IgD-negative memory B cell (primary cell): Measurements from ENCODE around the gene CHMP6. TPM values are rescaled to one million over a fixed set of nuclear protein-coding genes. Genes with fewer than 3 reads are reported as not detected.

ENCODE experiments used
- H3K27ac Mint-ChIP-seq, 3 donors: one replicate each; pipeline ENCODE4 v1.8.0; 2020 to 2022; ENCODE audit warnings: mild to moderate bottlenecking in 3 of 3, mixed read lengths in 3 of 3, moderate library complexity in 1 of 3
- H3K27me3 Mint-ChIP-seq: one replicate; pipeline ENCODE4 v1.8.0; 2021; ENCODE audit warnings: mixed read lengths
- H3K36me3 Mint-ChIP-seq: one replicate; pipeline ENCODE4 v1.8.0; 2020; ENCODE audit warnings: mild to moderate bottlenecking, mixed read lengths
- H3K4me1 Mint-ChIP-seq, 3 donors: one replicate each; pipeline ENCODE4 v1.8.0; 2020 to 2022; ENCODE audit warnings: mixed read lengths in 3 of 3, mild to moderate bottlenecking in 1 of 3
- H3K4me3 Mint-ChIP-seq, 4 donors: one replicate each; pipeline ENCODE4 v1.8.0; 2020 to 2022; ENCODE audit warnings: mild to moderate bottlenecking in 4 of 4, mixed read lengths in 4 of 4, moderate library complexity in 3 of 4
- H3K9me3 Mint-ChIP-seq, 3 donors: one replicate each; pipeline ENCODE4 v1.8.0; 2020 to 2021; ENCODE audit warnings: mixed read lengths in 3 of 3, mild to moderate bottlenecking in 1 of 3
- polyA plus RNA-seq: library from polyadenylated mRNA; unstranded; fragments of 300-500 nt; fragmentation: Illumina TruSeq; gene quantifications from one replicate; pipeline ENCODE4 v1.2.3, GENCODE V29; 2021

The CHMP6 gene
- polyA plus RNA-seq, 1 donor from 2014 or later = 30.2 TPM

DNA sequence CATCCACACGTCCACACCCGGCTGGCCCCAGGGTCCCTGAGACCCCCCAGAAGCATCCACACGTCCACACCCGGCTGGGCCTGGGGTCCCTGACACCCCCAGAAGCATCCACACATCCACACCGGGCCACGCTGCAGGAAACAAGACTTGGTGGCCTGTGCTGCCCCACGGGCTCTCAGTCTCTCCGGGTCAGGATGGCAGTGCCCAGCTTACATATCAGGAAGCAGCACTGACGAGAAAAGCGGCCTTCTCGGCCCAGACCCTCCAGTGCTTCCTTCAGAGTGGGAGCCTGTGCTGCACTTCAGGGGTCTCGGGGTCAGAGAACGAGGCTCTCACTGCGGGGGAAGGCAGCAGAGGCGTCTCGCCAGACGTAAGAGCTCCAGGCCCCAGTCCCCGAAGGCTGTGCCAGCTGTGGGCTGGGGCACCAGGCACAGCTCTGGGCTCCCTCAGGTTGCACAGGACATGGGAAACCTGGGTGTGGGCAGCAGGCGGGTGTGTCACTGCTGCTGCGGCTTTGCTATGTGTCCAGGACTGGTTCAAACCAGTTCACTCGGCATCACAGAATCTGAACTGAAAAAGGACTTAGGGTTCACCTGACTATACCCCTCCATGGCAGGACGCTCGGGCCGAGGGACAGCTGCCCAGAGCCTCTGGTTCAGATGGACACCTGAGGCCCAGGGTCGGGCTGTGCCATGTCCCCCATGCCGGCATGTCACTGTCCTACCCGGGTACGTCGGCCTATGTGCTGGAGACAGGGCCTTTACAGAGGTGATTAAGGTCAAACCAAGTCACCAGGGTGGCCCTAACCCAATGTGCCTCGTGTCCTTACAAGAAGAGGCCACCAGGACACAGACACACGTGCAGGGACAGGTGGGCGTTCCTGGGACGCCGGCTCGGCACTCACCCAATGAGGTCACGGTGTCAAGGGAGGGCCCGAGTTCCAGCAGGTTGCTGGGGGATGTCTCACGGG, 40.2 kb upstream of the CHMP6 start:
- Mint-ChIP-seq H3K4me3 (no peak overlapping the region), H3K27ac (no peak overlapping the region), H3K27me3 (no peaks in the 10 kb centered on the region), H3K4me1 (peaks cover 0 to 5% (median 1%) of the 10 kb centered on the region in 3 donors), H3K9me3 (no peaks in the 10 kb centered on the region), H3K36me3 (peaks cover 6% of the 10 kb centered on the region)

DNA sequence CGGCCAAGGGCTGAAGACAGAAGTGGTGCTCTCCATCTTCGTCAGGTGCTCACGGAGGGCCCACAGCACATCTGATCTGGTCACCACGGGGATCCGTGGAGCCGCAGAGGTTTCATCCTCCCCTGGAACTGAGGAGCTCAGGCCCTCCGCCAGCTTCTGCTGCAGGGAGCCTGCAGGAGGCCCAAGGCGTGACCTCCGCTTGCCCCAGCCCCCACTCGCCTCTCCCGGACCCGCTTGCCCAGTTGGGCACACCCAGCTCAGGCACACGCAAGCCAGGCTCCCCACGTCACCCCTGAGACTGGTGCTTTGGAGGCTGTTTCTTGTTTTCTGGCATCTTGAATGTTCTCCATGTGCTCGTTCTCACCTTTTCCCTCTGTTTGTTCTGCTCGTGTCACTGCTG, 39.4 kb upstream of the CHMP6 start:
- H3K4me3 Mint-ChIP-seq = no peak overlapping the region
- no peaks in the 10 kb centered on the region for H3K27me3 Mint-ChIP-seq
- H3K36me3 Mint-ChIP-seq = peaks cover 6% of the 10 kb centered on the region
- H3K4me1 Mint-ChIP-seq = peaks cover 0 to 5% (median 1%) of the 10 kb centered on the region in 3 donors
- H3K9me3 Mint-ChIP-seq = no peaks in the 10 kb centered on the region
- no peak overlapping the region for H3K27ac Mint-ChIP-seq

DNA sequence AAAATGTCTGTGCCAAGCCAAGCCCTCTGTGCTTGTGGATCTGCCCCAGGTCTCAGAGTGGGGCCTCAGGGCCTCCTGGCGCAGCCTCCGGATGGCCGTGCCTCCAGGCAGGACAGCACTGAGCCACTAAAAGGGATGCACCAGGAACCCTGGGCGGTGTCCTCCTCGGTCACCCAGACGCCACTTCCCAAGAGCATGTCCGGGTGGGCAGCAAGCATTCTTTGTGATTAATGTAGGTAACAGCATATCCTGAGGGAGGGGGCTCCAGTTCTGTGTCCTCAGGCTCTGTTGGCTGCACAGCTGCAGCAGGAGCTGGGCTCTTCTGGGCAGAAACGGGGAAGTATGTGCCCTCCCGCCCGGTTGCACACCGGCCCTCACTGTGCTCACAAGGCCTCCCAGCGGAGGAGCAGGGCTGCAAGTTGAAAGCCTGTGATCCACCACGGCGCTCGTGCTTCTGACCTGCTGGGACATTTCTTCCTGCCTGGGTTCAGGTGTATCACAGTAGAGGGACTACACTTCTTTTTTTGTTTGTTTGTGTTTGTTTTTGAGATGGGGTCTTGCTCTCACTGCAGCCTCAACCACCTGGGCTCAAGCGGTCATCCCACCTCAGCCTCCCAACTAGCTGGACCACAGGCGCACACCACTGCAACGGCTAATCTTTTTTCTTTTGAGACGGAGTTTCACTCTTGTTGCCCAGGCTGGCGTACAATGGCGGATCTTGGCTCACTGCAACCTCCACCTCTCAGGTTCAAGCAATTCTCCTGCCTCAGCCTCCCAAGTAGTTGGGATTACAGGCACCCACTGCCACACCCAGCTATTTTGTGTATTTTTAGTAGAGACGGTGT, 37.9 kb upstream of the CHMP6 start:
- Mint-ChIP-seq H3K27ac (no peak overlapping the region), H3K9me3 (no peaks in the 10 kb centered on the region), H3K4me3 (no peak overlapping the region), H3K36me3 (peaks cover 6% of the 10 kb centered on the region), H3K4me1 (peaks cover 0 to 5% (median 1%) of the 10 kb centered on the region in 3 donors), H3K27me3 (no peaks in the 10 kb centered on the region)

DNA sequence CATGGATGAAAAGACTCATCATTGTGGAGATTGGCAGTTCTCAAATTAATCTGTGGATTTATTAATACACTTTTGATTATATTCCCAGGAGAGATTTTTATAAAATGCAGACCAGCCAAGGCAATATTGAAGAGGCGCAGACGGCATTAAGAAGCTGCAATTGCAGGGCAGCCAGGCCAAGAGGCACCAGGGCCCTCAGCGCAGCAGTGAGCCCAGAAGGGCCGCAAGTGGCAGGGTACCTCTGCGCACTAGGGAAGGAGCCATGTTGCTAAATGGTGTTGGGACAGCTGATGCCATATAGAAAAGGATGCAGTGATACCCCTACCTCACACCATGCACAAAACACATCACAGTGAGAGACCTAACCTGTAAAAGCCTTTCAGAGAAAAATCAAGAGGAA, 36.6 kb upstream of the CHMP6 start:
- Mint-ChIP-seq H3K27ac (peak overlapping the region in 2 of 3 donors; percentile 12), H3K36me3 (peaks cover 6% of the 10 kb centered on the region), H3K4me1 (peaks cover 0 to 5% (median 1%) of the 10 kb centered on the region in 3 donors), H3K27me3 (no peaks in the 10 kb centered on the region), H3K4me3 (no peak overlapping the region), H3K9me3 (no peaks in the 10 kb centered on the region)

DNA sequence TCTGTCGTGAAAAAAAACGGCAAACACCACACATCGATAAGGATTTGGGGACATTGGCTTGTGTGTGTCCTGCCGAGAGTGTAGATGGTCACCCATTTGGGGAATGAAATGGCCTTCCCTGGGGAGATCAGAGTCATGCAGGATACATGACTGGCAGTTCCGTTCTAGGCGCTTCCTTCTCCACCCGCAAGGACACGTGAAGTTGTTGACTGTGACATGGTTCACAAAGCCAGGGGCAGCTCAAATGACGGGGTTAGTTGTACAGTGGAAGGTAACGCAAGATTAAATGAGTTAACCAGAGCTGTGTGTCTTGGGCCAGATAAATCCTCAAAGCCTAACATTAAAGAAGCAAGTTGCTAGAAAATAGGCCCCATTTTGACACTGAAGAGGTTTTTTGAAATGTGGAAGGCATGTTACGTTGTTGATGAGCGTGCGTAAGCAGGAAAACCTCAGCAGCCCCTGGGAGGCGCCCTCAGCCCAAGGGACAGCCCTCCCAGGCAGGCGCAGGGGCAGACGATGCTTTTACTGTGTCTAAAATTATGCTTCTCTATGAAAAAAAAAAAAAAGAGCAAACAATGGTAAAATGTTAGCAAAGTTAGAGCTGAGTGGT, 35.9 kb upstream of the CHMP6 start:
- no peaks in the 10 kb centered on the region for H3K9me3 Mint-ChIP-seq
- peaks cover 0 to 5% (median 1%) of the 10 kb centered on the region in 3 donors for H3K4me1 Mint-ChIP-seq
- peaks cover 4% of the 10 kb centered on the region for H3K36me3 Mint-ChIP-seq
- no peaks in the 10 kb centered on the region for H3K27me3 Mint-ChIP-seq
- H3K4me3 Mint-ChIP-seq = peak overlapping the region in 1 of 4 donors; percentile 6
- H3K27ac Mint-ChIP-seq = peak overlapping the region in 1 of 3 donors; percentile 12

DNA sequence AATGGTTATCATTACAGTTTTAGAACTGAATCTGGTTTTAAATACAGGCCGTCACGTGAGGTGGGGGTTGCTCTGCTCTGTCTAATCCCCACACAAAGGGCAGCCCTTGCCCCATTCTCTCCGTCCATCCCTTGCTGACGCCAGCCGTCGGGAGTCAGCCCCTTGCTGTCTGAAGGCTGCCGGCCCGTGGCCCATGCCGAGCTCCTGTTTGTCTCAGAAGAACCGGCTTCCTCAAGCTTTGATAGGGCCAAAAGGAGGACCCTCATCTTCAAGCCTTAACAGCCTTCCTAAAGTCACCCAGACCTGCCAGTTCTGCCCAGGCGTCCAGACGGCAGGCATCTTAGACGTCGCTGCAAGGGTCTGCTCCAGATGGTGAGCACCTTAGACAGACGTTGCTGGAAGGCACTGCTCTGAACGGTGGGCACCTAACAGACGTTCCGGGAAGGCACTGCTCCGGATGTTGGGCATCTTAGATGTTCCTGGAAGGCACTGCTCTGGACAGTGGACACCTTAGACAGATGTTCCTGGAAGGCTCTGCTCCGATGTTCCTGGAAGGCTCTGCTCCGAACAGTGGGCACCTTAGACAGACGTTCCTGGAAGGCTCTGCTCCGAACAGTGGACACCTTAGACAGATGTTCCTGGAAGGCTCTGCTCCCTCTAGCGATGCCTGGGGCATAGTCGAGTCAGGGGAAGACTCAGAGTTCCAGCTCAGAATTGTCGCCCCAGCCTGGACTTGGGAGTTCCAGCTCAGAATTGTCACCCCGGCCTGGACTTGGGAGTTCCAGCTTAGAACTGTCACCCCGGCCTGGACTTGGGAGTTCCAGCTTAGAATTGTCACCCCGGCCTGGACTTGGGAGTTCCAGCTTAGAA, 35.1 kb upstream of the CHMP6 start:
- H3K27me3 Mint-ChIP-seq = no peaks in the 10 kb centered on the region
- no peak overlapping the region for H3K4me3 Mint-ChIP-seq
- H3K27ac Mint-ChIP-seq = no peak overlapping the region
- peaks cover 0 to 5% (median 1%) of the 10 kb centered on the region in 3 donors for H3K4me1 Mint-ChIP-seq
- H3K36me3 Mint-ChIP-seq = peaks cover 4% of the 10 kb centered on the region
- no peaks in the 10 kb centered on the region for H3K9me3 Mint-ChIP-seq

DNA sequence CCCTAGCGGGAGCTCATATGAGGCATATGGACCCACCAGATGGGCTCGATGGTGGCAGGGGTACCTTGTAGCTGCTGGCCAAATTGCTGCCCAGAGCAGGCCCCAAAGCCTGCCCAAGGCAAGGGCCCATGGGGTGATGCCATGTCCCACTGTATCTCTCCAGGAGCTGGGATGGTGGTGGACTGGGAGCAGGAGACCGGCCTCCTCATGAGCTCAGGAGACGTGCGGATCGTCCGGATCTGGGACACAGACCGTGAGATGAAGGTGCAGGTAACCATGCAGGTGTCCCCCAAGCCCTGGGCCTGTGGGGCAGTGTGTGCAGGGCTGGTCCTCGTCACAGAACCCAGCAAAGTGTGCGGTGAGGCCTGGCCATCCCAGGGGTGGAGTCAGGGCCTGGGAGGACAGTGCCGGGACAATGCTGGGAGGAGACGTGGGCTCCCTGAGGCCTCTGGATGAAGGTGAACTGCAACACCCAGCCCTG, 34.1 kb upstream of the CHMP6 start:
- peaks cover 7% of the 10 kb centered on the region for H3K36me3 Mint-ChIP-seq
- H3K27me3 Mint-ChIP-seq = no peaks in the 10 kb centered on the region
- H3K27ac Mint-ChIP-seq = no peak overlapping the region
- H3K9me3 Mint-ChIP-seq = no peaks in the 10 kb centered on the region
- H3K4me3 Mint-ChIP-seq = no peak overlapping the region
- peaks cover 0 to 3% (median 1%) of the 10 kb centered on the region in 3 donors for H3K4me1 Mint-ChIP-seq

DNA sequence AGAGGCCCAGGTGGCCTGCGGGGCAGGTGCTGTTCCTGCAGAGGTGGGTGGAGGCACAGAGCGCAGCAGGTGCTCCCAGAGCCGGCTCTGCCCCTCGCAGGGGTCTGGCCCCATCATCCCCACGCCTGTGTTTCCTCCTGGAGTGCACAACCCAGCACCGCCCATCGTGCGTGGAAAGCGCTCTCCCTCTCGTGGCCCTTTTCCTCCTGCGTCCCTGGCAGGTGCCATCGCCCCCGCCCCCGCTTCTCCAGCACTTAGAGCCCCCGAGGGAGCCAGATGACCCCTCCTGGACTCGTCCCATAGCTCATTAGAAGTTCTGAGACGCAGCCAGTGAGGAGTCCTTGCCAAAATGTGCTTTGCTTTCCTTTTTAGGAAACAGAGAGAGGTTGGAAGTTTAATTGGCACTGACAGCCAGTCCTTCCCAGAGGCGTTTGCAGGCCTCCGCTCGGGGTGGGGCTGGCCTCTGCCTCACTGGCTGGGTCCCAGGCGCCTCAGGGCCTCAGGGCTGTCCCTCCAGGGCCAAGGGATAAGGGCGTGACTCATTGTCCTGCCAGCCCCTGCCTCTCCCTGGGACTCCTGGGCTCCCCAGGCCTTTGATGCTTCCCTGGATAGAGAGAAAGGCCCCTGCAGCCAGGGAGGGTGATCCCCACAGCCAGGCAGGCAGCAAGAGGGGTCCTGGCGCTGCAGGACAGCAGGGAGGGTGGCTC, 32.2 kb upstream of the CHMP6 start:
- Mint-ChIP-seq H3K4me1 (peaks cover 0 to 4% (median 1%) of the 10 kb centered on the region in 3 donors), H3K27me3 (no peaks in the 10 kb centered on the region), H3K27ac (no peak overlapping the region), H3K4me3 (no peak overlapping the region), H3K9me3 (no peaks in the 10 kb centered on the region), H3K36me3 (peaks cover 4% of the 10 kb centered on the region)

DNA sequence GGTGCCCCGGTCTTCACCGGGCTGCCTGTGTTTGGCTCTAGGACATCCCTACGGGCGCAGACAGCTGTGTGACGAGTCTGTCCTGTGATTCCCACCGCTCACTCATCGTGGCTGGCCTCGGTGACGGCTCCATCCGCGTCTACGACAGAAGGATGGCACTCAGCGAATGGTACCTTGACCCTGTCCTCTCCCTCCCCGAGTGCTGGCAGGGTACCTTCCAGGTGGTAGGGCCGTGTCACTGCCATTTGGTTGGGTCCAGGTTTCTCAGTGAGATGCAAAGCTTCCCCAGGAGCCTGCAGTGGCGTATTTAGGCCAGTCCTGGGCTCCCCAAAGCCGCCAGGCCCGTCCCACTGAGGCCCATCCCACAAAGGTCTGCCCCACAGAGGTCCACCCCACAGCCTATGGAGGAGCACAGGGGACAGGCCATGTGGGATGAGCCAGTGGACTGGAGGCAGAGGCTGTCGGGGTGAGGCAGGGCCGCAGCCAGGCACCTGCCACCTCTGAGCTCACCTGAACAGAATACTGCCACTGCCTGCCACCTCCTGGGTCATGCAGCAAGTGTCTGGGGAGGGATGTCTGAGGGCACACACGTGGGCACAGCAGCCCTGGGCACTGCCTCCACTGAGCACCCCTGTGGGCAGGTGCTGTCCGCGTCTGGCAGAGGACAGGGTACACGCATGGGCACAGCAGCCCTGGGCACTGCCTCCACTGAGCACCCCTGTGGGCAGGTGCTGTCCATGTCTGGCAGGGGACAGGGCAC, 31.4 kb upstream of the CHMP6 start:
- H3K9me3 Mint-ChIP-seq = no peaks in the 10 kb centered on the region

DNA sequence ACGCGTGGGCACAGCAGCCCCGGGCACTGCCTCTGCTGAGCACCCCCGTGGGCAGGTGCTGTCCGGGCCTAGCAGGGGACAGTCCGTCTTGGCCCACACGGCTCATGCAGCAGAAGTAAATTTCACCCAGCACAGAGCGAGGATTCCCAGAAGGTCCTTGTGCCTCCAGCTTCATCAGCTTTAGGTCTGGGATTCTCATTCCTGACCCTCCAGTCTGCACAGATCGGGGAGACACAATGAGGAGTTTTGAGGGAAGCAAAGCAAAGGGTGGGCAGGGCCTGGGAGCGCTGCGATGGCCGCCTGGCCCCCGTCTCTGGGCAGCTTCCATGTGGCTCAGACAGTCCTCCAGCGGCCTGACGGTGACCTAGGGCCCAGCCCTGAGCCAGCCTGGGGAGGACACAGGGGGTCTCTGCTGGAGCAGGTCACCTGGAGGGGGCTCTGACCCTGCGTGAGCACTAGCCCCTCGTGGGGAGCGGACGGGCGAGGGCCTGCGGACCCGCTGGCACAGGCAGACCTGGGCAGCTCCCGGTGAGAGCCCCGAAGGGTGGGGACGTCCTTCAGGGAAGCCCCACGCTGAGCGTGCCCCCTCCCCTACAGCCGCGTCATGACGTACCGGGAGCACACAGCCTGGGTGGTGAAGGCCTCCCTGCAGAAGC, 30.7 kb upstream of the CHMP6 start:
- Mint-ChIP-seq H3K4me3 (no peak overlapping the region), H3K27ac (no peak overlapping the region), H3K9me3 (no peaks in the 10 kb centered on the region), H3K4me1 (peaks cover 0 to 2% (median 0%) of the 10 kb centered on the region in 3 donors), H3K36me3 (peaks cover 7% of the 10 kb centered on the region), H3K27me3 (no peaks in the 10 kb centered on the region)

More for the DNA sequence above, 31.4 kb upstream of the CHMP6 start:
- no peak overlapping the region for H3K4me3 Mint-ChIP-seq
- H3K27ac Mint-ChIP-seq = no peak overlapping the region
- no peaks in the 10 kb centered on the region for H3K27me3 Mint-ChIP-seq
- H3K4me1 Mint-ChIP-seq = peaks cover 0 to 4% (median 1%) of the 10 kb centered on the region in 3 donors
- peaks cover 4% of the 10 kb centered on the region for H3K36me3 Mint-ChIP-seq

DNA sequence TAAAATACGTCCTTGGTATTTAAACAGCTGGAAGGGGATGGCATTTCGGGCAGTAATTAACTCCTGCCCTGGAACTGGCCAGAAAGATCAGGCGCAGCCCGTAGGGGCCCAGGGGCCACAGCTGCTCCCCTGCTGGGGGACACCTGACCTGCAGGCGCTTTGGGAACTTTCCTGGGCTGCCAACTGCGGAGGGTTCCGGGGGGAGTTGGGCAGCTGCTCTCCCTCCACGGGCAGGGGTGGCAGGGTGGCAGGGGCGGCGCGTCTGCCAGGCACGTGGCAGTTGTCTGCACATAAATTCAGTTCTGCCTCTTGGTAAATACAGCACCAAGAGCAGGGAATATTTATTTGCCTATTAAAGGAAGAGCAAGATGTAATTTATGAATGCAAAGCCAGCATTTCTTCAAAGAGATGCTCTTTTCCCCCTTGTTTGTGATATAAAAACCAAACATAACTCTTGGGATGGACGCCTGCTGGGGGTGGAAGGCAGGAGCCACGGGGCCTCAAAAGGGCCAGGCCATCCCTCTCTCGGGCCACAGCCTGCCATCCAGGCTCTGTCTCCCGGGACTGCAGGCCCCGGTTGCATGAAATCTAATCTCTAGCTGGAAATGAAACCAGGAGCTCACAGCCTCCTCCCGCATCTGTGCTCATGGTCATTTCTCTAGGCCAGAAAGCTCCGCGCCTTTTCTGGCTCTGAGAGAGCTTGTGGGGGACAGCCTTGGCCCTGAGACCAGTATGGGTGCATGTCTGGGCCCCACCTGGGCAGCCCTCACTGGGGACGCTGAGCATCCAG, 29.9 kb upstream of the CHMP6 start:
- Mint-ChIP-seq H3K27ac (no peak overlapping the region), H3K4me1 (peaks cover 0 to 2% (median 0%) of the 10 kb centered on the region in 3 donors), H3K4me3 (no peak overlapping the region), H3K9me3 (no peaks in the 10 kb centered on the region), H3K36me3 (peaks cover 7% of the 10 kb centered on the region), H3K27me3 (no peaks in the 10 kb centered on the region)
